GM19324 (cell line): ENCODE data around the gene FUT8.

ENCODE experiments used
- ATAC-seq: cut with Tn5 transposase; IDR thresholded peaks from one replicate; pipeline ENCODE4 v1.9.1; 2021; ENCODE audit warnings: mild to moderate bottlenecking, moderate library complexity; ENCODE audit not compliant: unreplicated experiment, low FRiP score

FUT8 gene

GRCh38 chr14:65486863-65487262, 74.3 kb downstream of the FUT8 start:
- no peak for ATAC-seq

DNA sequence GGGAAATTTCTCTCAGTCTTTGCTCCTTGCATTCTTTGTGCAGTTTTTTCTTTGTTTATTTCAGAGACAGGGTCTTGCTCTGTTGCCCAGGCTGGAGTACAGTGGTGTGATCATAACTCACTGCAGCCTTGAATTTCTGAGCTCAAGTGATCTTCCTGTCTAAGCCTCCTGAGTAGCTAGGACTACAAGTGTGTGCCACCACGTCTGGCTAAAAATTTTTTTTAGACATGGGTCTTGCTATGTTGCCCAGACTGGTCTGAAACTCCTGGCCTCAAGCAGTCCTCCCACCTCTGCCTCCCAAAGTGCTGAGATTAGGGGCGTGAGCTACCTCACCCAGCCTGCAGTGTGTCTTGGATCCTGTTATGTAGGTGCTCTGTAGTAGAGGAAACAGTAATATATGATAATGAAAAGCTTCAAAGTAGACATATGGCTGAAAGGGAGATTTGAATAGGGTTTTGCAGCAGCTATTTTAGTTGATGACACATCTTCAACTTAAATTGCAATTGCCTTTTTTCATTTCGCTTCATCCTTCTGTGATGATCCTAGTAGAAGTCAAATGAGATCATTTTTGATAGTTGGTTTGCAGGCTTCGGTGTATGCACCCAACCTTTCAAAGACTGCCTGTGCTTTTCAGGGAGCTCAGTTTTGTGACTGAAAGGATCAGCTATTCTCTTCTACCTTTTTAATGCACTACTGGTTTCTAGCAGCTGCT, 75.4 kb downstream of the FUT8 start:
- ATAC-seq = no peak

DNA sequence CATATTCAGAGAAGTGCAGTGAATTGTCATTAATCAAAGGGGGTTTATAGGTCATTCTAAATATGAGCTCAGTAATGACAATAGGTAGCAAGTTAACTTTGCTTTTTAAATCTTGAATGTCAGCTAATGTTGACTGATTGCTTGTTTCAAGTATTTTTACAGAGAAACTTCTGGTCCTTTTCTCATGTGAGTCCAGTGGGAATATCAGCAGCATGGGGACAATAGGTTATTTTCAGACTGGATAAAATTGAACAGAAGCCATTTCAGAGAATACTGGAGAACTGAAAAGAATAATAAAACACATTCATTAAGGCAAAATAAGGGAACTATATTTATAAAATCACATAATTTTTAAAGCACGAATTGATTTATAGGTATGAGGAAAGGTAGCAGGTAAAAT, 78.7 kb downstream of the FUT8 start:
- ATAC-seq = no peak

- no peak for ATAC-seq
These were observed 79.7 kb downstream of the FUT8 start for GRCh38 chr14:65492266-65492665.

DNA sequence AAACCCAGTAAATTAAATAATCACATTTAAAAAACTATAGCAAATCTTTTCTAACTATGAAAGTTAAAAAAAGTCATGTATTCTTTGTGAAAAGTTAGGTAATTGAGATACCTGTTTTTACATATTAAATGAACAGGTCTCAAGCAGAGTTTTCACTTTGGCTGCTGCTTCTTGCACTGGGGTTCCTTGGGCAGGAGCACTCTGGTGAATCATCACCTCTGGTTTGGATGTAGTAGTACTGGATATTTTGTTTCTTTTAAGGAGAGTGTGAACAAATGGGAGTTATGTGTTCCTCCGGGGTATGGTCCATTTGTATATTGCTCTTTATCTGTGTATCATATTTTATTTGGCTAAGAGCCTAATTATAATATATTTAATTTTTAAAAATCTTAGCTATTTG, 82.7 kb downstream of the FUT8 start:
- no peak for ATAC-seq

- ATAC-seq = no peak
These were observed 83.9 kb downstream of the FUT8 start for GRCh38 chr14:65496178-65496993.

- ATAC-seq = no peak
These were observed 86.6 kb downstream of the FUT8 start for GRCh38 chr14:65499138-65499537.

DNA sequence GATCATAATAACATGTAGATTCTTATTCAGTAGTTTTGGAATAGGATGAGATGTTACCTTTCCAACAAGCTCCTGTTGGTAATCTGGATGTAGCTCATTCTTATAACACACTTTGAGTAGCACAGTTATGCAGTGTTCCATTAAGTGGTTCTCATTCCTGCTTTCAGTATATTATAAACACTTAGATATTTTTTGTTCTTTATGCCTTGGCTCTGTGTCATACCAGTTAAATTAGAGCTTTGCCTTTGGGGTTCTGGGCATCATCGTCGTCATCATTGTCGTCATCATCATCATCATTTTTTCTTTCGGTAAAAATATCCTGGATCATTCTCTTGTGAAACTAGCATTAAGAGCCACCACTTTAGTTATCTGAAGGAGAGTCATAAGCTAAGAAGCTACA, 87.5 kb downstream of the FUT8 start:
- no peak for ATAC-seq

GRCh38 chr14:65501328-65501727, 88.8 kb downstream of the FUT8 start:
- no peak for ATAC-seq

GRCh38 chr14:65502676-65503124, 90.2 kb downstream of the FUT8 start:
- no peak for ATAC-seq

DNA sequence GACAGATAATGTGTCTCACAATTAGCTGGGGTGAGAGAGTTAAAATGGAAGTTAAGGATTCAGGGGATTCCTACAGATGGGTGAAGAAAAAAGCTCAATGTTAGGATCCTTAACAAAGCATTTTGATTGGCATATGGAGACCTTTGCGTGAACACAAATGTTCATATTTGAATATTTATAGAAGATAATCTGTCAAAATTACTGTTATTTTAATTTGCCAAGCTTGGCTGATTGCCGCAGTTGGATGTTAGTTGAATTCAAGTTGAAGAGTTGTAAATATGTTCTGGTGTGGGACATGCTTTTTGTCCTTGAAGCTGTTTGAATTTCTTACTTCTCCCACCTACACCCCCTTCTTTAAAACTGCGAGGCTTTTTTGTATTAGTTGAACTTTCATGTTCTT, 91.2 kb downstream of the FUT8 start:
- ATAC-seq = no peak

- ATAC-seq = no peak
These were observed 94.3 kb downstream of the FUT8 start for GRCh38 chr14:65506801-65507200.

DNA sequence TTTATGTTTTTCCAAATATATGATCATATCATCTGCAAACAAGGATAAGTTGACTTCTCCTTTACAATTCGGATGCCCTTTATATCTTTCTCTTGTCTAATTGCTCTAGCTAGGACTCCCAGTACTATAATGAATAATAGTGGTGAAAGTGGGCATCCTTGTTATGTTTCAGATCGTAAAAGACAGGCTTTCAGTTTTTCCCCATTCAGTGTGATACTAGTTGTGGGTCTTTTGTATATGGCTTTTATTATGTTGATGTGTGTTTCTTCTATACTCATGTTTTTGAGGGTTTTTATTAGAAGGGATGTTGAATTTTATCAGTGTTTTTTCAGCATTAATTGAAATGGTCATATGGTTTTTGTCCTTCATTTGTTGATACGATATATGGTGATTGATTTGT, 97.3 kb downstream of the FUT8 start:
- ATAC-seq = no peak

- ATAC-seq = no peak
These were observed 101.1 kb downstream of the FUT8 start for GRCh38 chr14:65513671-65514070.

- no peak for ATAC-seq
These were observed 105.4 kb downstream of the FUT8 start for GRCh38 chr14:65517635-65518542.

DNA sequence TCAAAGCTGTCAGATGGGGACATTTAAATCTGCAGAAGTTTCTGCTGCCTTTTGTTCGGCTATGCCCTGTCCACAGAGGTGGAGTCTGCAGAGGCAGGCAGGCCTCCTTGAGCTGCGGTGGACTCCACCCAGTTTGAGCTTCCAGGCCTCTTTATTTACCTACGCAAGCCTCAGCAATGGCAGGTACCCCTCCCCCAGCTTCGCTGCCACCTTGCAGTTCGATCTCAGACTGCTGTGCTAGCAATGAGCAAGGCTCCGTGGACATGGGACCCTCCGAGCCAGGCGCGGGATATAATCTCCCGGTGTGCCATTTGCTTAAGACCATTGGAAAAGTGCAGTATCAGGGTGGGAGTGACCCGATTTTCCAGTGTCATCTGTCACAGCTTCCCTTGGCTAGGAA, 115.5 kb downstream of the FUT8 start:
- no peak for ATAC-seq

GRCh38 chr14:65531148-65531547, 118.6 kb downstream of the FUT8 start:
- ATAC-seq = no peak

DNA sequence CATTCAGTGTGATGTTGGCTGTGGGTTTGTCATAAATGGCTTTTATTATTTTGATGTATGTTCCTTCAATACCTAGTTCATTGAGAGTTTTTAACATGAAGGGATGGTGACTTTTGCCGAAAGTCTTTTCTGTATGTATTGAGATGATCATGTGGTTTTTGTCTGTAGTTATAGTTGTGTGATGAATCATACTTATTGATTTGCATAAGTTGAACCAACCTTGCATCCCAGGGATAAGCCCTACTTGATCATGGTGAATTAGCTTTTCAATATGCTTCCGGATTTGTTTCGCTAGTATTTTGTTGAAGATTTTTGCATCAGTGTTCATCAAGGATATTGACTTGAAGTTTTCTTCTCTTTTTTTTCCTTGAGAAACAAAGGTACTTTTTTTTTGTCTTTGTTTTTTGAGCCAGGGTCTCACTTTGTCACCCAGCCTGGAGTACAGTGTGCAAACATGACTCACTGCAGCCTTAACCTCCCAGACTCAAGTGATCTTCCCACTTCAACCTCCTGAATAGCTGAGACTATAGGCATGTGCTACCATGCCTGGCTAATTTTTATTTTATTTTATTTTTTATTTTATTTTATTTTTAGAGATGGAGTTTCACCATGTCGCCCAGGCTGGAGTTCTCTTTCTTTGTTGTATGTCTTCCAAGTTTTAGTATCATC, 121.3 kb downstream of the FUT8 start:
- no peak for ATAC-seq

DNA sequence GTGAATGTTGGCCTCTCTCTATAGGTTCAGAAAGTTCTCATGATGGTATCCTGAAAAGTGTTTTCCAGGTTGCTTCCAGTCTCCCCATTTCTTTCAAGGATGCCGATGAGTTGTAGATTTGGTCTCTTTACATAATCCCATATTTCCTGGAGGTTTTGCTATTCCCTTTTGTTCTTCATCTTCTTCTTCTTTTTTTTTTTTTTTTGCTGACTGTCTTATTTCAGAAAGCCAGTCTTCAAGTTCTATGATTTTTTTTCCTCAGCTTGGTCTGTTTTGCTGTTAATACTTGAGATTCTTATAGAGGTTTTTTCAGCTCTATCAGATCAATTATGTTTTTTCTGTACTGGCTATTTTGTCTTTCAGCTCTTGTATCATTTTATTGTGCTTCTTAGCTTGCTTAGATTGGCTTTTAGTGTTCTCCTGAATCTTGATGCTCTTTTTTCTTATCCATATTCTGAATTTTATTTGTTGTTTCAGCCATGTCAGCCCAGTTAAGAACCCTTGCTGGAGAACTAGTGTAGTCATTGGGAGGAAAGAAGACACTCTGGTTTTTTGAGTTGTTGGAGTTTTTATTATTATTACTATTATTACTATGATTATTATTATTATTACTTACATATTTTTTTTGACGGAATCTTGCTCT, 124.4 kb downstream of the FUT8 start:
- no peak for ATAC-seq

DNA sequence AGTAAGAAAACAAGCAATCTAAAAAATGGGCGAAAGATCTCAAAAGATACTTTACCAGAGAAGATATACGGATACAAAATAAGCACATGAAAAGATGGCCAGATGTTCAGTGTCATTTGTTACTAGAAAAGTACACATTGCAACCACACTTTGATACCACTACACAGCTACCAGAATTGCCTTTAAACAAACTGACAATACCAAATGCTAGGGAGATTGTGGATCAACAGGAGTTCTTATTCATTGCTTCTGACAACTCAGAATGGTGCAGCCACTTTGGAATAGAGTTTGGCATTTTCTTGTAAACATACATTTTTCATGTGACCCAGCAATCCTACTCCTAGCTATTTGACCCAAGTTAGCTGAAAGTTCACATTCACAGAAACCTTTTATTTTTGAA, 136.3 kb downstream of the FUT8 start:
- no peak for ATAC-seq
